ENCODE measurements around the gene FAM219A.

GRCh38 chr9:34464571-34464970, 6.2 kb upstream of the FAM219A start:
- TF ChIP-seq POLR2A (IDR thresholded peaks at IDR 0.05) (no peak), CTCF (IDR thresholded peaks at IDR 0.05) (no peak)

Data from lower leg skin (tissue), 3 donors.